GM18498 (cell line): ENCODE data around the gene CAMTA2.
A peak's percentile ranks its signal among the peaks of the same experiment; 100 is the strongest.

Experiments used
- ATAC-seq: cut with Tn5 transposase; IDR thresholded peaks from one replicate; pipeline ENCODE4 v1.9.1; 2021; ENCODE audit warnings: mild to moderate bottlenecking, moderate library complexity; ENCODE audit not compliant: unreplicated experiment

CAMTA2 gene

DNA sequence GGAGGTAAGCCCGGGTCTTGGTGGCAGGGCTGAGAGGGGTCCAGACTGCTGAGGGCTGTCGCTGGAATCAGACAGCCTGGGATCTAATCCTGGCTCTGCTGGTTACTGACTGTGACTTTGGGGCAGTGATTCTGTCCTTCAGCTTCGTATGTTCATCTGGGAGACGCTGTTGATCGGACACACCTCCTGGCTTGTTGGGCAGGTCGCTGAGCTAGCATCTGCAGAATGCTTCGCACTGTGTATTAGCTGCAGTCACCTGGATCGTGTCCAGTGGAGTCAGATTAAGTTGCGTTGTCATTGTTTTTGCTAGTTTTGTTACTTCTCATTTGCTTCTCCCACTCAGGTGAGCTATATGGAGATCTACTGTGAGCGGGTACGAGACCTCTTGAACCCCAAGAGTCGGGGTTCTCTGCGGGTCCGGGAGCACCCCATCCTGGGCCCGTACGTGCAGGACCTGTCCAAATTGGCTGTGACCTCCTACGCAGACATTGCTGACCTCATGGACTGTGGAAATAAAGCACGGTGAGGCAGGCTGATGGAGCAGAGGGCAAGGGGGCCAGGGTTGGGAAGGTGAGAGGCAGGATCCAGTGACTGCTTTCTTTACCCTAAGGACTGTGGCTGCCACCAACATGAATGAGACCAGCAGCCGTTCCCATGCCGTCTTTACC is 14.8 kb upstream of the CAMTA2 start:
- ATAC-seq: no peak

DNA sequence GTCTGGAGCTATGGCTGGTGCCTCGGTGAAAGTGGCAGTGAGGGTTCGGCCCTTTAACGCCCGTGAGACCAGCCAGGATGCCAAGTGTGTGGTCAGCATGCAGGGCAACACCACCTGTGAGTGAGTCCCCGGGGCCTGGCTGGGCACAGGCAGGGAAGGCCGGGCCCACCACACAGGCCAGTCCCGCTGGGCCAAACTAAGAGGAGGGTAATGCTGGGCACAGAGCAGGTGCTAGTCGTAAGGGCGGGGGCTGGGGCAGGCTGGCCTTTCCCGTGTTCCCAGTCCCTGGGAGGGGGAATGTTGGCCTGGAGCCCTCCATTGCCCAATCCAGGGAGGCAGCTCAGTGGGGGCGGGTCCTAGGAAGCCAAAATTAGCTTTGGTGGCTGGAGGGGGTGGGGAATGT is 12.8 kb upstream of the CAMTA2 start:
- no peak for ATAC-seq

DNA sequence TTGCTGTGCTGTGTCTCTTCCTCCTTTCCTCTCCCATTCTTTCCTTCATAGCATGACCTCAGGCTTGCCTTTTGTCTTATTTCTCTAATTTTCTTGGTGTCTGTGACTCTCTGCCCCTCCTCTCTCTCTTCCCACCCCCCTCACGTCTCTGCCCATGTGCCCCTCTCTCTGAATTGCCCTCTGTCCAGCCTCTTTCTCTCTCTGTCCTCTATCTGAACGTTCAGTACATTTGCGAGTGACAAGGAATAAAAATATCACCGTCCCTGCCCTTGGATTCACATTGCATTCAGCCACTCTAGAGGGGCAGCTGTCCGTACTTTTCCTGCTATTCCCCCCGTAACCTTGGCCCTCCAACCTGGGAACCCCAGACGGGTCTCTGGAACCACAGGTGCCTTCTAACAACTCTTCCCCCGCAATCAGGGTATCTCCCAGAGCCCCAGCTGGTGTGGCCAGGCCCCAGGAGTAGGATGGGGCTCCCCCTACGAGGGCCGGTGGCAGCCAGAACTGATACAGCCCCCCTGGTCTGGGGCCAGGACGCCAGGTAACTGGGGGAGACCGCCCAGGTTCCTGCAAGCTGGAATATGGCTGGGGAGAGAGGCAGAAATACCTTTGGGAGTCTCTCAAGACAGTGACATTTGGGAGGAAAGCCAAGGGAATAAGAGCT is 12.1 kb upstream of the CAMTA2 start:
- no peak for ATAC-seq

DNA sequence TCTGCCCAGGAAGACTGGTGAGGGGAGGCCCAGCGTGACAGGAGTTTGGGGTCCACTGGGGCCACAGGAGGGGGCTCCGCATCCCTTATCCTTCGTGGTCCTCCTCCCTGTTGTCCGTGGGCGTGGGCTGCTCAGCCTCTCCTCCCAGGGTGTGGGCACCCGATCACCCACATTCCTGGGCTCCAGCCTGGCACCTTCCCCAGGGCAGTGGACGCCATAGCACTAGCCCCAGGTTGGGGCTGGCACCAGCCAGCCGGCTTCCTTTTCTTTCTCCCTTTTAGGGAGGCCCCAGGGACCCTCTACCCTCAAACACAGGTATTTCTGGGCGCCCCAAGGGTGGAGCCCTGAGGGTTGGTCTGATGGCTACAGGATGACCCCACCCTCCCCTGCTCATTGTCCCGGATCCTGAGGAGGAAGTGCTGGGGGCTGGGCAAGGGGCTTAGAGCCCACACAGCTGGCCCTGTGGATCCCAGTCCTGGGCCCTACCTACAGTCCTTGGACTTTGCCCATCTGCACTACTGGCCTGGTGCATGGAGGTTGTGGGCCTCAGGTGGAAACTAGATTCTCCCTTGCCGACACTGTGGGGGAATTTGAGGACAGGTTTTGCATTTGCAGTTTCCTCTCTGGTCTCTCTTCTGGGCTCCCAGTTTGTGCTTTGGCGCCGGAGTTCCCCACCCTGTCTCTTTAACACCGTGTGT is 11.4 kb upstream of the CAMTA2 start:
- ATAC-seq: no peak

DNA sequence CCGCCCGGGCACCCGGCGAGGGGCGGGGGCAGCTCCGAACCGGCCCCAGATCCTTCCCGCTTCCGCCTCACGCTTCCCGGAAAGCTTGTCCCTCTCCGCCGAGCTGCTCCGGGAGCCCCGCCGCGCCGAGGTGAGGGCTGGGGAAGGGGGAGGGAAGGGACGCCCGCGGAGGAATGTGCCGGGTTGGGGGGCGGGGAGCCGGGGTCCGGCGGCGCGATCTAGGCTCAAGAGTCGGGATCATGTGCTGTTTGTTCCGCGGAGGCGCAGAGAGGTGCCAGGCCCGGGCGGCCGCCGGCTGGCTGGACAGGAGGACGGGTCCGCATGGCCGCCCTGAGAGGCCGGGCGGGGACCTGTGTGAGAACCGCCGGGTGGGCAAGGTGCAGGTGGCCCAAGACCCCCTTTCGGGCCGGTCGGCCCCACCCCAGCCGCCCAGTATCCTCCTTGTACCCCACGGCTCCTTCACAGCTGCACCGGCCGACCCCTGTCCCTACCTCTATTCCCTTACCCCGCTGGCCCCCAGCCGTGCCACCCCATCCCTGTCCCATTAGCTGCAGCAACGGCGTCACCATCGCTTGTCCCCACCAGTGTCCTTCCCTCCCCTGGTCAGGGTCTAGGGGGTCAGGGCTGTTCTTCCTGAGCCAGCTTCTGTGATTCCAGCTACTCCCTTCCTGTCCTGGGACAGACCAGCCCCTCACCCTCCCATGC is 10.7 kb upstream of the CAMTA2 start:
- ATAC-seq: no peak

DNA sequence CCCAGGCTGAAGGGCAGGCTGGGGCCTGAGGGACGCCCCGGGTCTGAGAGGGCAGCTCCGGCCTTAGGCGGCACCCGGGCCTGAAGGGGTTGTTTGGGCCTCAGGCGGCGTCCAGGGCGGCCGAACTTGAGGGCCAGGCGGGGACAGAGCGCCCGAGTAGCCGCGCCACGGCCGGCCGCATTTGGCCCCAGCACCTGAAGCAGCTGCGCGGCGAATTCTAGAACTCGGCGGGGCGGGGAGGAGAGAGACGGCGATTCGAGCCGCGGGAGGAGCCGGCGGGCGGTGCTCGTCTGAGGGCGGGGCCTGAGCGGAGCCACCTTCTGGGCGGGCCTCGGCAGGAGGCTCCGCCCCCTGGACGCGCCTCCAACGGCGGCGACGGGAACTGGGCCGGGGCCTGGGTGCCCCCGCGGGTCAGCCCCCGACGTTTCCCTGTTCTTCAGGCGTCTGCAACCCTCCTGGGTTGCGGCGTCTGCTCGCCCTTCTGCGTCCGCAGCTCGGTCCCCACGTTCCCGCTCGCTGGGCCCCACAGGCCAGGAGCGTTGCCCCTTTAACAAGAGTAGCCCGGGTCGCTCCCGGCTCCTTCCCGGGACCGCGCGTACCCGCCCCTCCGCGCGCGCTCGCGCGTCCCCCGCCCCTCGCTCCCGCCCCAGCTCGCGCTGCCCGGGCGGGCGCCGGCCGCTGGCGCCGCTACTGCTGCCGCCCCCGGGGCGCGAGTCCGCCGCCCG is 10.0 kb upstream of the CAMTA2 start, which contains the start of the genes INCA1 and KIF1C:
Gene INCA1 (minus strand): TSS at position 221 of the 725 bp plus-strand sequence. CDS start 3,085 bp downstream, outside the sequence.
Gene KIF1C (plus strand): TSS at position 649 of the 725 bp plus-strand sequence. CDS start 2,297 bp downstream, outside the sequence.
- peak; percentile 88 for ATAC-seq

DNA sequence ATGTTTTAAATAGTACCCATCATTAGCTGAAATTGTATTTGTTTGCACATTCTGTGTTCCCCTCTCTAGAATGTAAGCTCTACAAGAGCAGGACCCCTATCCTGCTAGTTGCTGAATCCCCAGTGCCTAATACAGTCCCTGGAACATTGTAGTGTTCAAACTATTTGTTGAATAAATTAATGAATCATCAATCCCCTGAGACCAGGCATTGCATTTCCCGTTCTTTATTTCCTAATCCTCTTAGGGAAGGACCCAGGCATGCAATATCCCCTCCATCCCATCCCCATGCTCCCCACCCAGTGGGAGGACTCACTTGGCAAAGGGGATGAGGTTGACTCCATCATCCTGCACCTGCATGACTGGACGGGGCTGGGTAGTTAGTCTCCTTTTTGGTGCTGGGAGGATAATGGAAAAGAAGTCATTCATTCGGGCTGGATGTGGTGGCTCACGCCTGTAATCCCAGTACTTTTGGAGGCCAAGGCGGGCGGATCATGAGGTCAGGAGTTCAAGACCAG is 6.7 kb upstream of the CAMTA2 start:
- ATAC-seq: no peak

DNA sequence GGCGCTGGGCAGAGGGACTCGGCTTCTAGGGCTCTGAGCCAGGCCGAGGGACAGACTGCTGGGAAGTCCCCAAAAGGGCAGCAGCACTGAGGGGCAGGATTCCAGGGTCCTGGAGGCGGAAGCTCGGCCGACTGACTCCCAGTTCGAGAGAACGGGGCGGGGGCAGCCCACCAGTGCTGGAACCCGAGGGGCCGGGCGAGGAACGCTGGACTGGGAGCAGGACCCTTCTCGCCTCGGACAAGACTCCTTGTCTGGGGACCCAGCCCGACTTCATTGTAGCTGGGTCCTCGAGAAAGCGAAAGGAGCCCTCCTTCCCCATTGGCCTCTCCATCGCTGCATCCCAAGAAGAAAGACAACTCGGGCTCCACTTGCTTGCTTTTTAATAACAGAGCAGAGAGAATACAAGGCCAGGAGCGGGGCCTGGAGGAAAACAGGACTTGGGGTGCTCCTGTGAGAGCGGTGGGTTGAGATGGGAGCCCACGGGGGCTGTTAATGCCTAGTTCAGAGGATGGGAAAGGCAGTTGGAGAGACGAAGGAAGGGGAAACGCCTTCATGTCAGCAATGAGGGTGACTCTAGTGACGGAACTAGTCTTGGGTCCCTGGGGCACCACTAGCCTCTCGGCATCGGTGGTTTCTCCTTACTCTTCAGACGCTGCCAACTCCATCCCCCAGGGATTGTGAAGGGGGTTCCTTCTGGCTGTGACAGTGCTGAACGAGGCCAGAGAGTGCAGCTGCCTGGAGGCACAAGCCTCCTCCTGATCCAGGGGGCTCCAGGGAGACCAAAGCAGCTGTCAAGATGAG is 492 bp upstream of the CAMTA2 start:
- no peak for ATAC-seq

DNA sequence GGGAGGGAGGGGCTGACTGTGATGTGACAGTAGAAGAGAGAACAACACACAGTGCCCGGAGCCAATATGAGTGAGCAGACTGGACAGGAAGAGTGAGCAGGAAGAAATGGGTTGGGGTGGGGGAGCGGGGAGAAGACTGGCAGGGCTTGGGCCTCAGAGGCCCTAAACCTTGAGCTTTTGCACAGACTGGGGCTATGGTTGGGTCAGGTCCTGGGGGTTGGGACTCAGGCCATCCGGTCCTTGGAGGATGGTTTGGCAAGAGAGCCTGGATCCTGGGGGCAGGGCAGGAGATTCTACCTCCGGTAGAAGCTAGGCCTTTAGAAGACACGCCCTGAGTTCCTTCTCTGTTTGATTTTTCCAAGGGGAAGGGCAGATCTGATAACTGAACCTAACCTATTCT is 1.1 kb downstream of the CAMTA2 start:
- ATAC-seq: no peak

DNA sequence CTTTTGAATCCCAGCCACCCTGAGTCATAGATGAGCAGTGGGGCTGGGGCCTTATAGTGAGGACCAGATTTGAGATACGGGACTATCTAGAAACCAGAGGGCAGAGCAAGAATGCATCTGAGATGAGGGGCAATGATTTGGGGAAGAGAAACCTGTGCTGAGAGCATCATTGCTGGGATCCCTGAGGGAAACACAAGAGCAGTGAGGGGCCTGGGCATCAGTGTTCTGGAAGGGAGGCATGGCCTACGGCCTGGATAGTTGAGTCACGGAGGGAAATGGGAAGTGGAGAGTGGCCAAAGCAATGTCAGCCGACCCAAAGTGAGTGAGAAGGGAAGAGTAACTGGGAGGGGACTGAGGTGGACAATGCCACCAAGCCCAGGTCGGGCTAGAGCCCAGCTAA is 5.2 kb downstream of the CAMTA2 start:
- ATAC-seq: no peak

DNA sequence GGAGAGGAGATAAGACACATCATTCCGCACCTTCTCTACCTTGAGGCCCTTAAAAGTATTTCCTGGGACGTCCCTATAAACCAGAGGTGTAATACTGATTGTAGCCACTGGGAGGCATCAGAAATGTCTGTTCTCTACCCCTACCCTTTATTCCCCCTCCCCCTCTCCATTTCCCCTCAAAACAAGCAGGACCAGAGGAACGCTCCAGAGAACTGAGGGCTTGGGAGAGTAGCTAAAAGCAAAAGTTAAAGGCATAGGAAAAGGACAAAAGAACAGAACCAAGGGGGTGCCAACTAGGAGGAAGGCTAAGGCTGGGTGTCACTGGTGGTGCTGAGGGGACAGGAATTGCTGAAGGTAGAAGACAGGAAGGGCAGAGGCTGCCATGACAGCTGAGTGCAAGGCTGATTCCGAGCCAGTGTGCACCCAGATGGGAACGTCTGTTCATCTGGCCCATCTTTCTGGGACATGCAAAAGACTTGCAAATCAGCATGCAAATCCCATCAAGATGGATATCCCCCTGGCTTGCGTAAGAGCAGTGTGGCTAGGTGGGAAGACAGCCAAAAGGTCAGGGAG is 6.7 kb downstream of the CAMTA2 start:
- ATAC-seq: no peak

DNA sequence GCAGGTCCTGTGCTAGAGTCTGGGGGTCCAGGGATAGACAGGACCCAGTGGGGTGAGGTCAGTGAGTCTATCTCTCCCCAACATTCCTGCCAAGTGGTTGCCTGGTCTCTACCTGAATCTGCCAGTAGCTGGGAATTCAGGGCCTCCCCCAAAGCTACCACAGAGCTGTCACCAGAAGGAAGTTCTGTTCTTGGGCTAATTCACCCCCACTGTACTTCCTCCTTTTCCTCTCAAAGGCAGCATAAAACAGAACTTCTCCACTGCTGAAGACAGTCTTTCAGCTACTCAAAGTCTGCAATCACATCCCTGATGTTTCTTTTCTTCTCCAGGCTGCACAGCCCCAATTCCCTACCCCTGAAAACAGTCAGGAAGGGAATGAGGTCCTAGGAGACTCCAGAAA is 8.7 kb downstream of the CAMTA2 start:
- ATAC-seq: no peak

DNA sequence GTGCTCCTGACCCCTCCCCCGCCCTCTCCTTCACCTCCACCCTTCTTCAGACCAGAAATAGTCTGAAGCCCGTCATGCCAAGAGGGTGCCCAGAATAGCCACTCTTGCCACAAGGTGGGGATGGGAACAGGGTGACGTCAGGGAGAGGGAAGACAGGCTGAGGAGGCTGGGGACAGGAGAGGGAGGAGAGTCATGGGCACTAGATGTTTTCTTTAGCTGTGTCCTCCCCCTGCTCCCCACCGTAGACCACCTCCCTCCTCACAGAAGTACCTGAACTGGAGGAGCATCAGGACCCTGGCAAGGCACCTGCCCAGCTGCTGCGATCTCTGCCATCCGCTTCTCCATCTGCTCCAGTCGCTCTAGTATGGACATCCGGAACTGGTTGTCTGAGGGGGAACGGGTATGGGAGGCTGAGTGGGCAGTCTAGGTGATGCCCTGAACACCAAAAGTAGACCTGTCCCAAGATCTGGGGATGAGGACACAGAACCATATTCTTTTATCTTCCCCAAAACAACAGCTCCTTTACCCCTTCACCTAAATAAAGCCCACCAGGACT is 13.3 kb downstream of the CAMTA2 start:
- no peak for ATAC-seq

DNA sequence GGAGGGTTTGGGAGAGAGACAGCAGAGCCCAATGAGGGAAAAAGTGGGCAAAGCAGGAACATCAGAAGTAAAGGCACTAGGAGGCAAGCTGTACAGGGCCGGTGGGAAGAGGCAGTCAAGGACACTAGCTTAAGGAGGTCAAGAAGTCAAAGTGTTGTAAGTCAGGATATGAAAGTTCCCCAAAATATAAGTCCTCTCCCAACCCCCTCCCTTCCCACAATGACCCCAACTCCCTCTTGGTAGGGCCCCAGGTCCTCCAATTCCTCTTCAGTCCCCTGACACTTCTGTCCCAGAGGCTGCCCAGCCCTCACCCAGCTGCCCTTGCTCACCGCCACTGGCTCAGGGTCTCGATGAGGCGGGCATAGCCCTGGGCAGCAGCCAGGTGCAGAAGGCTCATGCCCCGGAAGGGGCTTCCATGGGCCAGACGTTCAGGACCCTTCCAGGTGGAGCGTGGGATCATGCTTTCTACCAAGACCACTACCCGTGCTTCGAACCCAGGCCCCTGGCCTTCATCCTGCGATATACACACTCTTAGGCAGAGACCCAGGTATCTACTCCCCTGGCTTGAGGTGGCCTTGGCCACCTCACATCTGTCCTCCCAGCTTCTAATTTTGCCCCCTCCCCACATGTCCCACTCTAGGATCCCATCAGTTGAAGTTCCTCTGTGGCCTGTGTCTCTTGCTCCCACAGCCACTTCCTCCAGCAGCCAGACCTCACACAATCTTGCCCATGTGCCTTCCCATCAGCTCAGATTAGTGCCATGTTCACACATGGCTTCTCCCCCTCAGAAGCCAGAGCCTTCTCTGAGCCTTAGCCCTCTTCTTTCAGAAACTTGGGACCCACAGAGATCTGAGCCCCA is 14.0 kb downstream of the CAMTA2 start:
- ATAC-seq: no peak

DNA sequence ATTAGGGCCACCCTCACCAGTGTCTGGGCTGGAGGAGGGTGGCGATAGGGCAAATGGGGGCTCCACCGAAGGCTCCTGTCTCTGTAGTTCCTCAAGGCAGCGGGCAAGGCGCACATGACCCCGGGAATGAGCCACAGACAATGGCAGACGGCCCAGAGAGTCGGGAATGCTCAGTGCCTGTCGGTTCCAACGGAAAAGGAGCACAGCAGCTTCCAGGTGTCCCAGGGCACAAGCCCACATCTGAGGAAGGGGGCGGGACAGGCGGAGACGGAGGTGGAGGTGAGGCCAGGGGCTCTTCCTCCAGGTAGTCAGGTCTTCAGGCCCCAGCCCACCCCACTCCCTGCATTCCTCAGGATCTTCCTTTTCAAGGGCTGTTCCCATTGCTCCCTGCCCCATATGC is 14.7 kb downstream of the CAMTA2 start:
- no peak for ATAC-seq

DNA sequence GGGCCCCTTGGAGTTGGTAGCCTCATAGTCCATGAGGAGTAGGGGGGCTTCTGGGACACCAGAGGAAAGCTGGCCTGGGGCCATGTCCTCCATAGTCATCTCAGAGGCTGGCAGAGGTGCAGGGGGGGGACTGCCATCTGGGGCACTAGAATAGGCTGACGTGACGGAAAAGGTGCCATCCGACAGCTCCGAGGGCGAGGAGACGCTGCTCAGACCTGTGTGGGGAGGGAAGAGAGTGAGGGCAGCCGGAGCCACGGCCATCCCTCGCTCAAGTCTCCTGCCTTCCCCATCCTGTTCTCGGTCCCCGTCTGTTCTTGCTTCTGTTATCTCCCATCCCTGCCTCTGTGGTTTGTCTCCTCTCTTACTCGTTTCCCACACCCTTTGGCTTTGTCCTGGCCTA is 15.2 kb downstream of the CAMTA2 start:
- no peak for ATAC-seq

DNA sequence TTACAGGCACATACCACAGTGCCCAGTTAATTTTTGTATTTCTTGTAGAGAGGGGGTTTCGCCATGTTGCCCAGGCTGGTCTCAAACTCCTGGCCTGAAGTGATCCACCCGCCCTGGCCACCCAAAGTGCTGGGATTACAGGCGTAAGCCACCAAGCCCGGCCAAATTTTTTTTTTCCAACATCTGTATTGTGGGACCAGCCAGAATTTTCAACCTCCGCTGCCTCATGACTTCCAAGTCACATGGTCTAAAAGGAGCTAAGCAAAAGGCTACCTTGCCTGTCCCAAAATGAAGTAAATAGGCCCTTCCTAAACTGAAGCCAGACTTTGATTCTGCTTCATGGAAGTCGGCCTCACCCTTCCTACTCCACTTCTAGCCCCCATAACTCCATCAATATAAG is 15.6 kb downstream of the CAMTA2 start:
- ATAC-seq: no peak

DNA sequence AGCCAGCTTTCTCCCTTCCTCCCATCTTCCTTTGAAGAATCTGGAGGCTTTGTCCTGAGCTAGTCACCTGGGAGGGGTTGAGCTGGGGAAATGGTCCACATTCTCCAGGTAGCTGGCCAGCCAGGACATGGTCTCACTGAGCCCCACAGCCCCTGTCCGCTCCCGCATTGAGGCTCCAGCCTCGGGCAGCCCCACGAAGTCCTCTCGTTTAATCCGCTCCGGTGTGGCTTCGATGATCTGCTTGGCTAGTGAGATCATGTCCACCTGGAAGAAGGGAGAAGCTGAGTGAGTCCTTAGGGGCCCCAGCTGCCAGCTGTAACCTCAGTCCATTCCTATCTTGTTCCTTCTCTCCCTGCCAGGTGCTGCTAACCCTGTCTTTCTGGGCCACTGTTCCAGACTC is 17.2 kb downstream of the CAMTA2 start:
- ATAC-seq: no peak
